ENCODE measurements around the gene SRR.

Gene SRR

DNA sequence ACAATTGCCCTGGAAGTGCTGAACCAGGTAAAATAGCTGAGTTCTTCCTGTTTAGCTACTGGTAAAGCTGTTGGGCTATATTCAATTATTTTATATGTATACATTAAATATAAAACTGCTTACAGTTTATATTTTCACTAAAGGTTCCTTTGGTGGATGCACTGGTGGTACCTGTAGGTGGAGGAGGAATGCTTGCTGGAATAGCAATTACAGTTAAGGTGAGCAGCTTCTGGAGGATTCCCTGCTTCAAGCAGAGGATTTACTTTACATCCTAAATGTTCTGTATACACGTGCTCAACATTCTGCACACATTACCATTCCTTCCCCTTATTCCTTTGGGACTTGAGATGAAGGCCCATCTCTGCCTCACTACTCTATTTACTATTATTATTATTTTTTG lies 17.6 kb downstream of the SRR start:
- H3F3A ChIP-seq (ENCODE audit: insufficient read depth, low read length): no peaks in the 10 kb centered on the region; the same call in 1 of the 2 replicates
- no peaks in the 10 kb centered on the region for H3K9me3 ChIP-seq (replicated peaks; ENCODE audit: insufficient read depth, low read length)
- no peak overlapping the region for H3K4me2 ChIP-seq (ENCODE audit: low read depth, low read length)
- H4K20me1 ChIP-seq (ENCODE audit: insufficient read depth, low read length): no peaks in the 10 kb centered on the region
- no peaks in the 10 kb centered on the region for H3K4me1 ChIP-seq (ENCODE audit: low read length)
- H3K4me3 ChIP-seq (ENCODE audit: low read length): no peak overlapping the region
- no peaks in the 10 kb centered on the region for H3K27me3 ChIP-seq (replicated peaks; ENCODE audit: insufficient read depth, low read length)
- H3K9me2 ChIP-seq (replicated peaks; ENCODE audit: insufficient read depth, low read length): no peaks in the 10 kb centered on the region
- no peak overlapping the region for H2AFZ ChIP-seq (ENCODE audit: low read length)
- H3K9ac ChIP-seq (ENCODE audit: low read length): no peak overlapping the region
- H3K36me3 ChIP-seq (replicated peaks; ENCODE audit: insufficient read depth, low read length): peaks cover 15% of the 10 kb centered on the region
- DNase-seq: no peak
- TF ChIP-seq EZH2 (optimal IDR thresholded peaks at IDR 0.05; ENCODE audit: low read depth, low read length): no peak
- 0 out of 2 replicates have a peak, but pooled peaks cover 2% of the 10 kb centered on the region for H3K79me2 ChIP-seq (ENCODE audit: low read length)
- H3K27ac ChIP-seq (ENCODE audit: low read length): no peak overlapping the region

GRCh38 chr17:2323629-2324314 lies 20.0 kb downstream of the SRR start:
- Histone ChIP-seq H4K20me1 (ENCODE audit: insufficient read depth, low read length) (no peaks in the 10 kb centered on the region), H3K9me3 (replicated peaks; ENCODE audit: insufficient read depth, low read length) (no peaks in the 10 kb centered on the region), H3K4me3 (ENCODE audit: low read length) (no peak overlapping the region), H3K9me2 (replicated peaks; ENCODE audit: insufficient read depth, low read length) (no peaks in the 10 kb centered on the region), H3K4me1 (ENCODE audit: low read length) (no peaks in the 10 kb centered on the region), H3K4me2 (ENCODE audit: low read depth, low read length) (no peak overlapping the region), H3K27me3 (replicated peaks; ENCODE audit: insufficient read depth, low read length) (no peaks in the 10 kb centered on the region), H3K27ac (ENCODE audit: low read length) (no peak overlapping the region), H3F3A (ENCODE audit: insufficient read depth, low read length) (no peaks in the 10 kb centered on the region; the same call in 1 of the 2 replicates), H3K36me3 (replicated peaks; ENCODE audit: insufficient read depth, low read length) (peaks cover 15% of the 10 kb centered on the region), H2AFZ (ENCODE audit: low read length) (no peak overlapping the region), H3K79me2 (ENCODE audit: low read length) (peaks cover 15% of the 10 kb centered on the region; the same call in 1 of the 2 replicates), H3K9ac (ENCODE audit: low read length) (no peak overlapping the region)
- no peak for DNase-seq
- TF ChIP-seq, protein P1, sequence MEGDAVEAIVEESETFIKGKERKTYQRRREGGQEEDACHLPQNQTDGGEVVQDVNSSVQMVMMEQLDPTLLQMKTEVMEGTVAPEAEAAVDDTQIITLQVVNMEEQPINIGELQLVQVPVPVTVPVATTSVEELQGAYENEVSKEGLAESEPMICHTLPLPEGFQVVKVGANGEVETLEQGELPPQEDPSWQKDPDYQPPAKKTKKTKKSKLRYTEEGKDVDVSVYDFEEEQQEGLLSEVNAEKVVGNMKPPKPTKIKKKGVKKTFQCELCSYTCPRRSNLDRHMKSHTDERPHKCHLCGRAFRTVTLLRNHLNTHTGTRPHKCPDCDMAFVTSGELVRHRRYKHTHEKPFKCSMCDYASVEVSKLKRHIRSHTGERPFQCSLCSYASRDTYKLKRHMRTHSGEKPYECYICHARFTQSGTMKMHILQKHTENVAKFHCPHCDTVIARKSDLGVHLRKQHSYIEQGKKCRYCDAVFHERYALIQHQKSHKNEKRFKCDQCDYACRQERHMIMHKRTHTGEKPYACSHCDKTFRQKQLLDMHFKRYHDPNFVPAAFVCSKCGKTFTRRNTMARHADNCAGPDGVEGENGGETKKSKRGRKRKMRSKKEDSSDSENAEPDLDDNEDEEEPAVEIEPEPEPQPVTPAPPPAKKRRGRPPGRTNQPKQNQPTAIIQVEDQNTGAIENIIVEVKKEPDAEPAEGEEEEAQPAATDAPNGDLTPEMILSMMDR (IDR thresholded peaks at IDR 0.05; ENCODE audit: low read length): no peak
- no peak for TF ChIP-seq EZH2 (optimal IDR thresholded peaks at IDR 0.05; ENCODE audit: low read depth, low read length)
- no peak for TF ChIP-seq EZH2phosphoT487 (IDR thresholded peaks at IDR 0.05; ENCODE audit: low read length)

DNA sequence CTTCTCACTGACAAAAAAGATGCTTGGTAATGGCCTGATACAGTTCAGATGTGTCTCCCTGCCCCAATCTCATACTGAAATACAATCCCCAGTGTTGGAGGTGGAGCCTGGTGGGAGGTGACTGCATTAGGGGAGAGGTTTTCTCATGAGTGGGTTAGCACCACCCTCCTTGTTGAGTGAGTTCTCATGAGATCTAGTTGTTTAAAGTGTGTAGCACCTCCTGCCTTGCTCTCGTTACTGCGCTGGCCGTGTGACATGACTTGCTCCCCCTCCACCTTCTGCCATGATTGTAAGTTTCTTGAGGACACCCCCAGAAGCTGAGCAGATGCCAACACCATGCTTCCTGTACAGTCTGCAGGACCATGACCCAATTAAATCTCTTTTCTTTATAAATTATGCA lies 27.6 kb downstream of the SRR start:
- Histone ChIP-seq H3K36me3 (replicated peaks; ENCODE audit: insufficient read depth, low read length) (peaks cover 34% of the 10 kb centered on the region), H3K27me3 (replicated peaks; ENCODE audit: insufficient read depth, low read length) (no peaks in the 10 kb centered on the region), H3K4me1 (ENCODE audit: low read length) (peaks cover 12% of the 10 kb centered on the region; the same call in 1 of the 2 replicates), H4K20me1 (ENCODE audit: insufficient read depth, low read length) (no peaks in the 10 kb centered on the region; the same call in 1 of the 2 replicates), H2AFZ (ENCODE audit: low read length) (no peak overlapping the region), H3K9me3 (replicated peaks; ENCODE audit: insufficient read depth, low read length) (no peaks in the 10 kb centered on the region), H3K27ac (ENCODE audit: low read length) (no peak overlapping the region), H3K4me2 (ENCODE audit: low read depth, low read length) (no peak overlapping the region), H3K79me2 (ENCODE audit: low read length) (peaks cover 82% of the 10 kb centered on the region), H3K4me3 (ENCODE audit: low read length) (no peak overlapping the region), H3F3A (ENCODE audit: insufficient read depth, low read length) (0 out of 2 replicates have a peak, but pooled peaks cover 5% of the 10 kb centered on the region), H3K9me2 (replicated peaks; ENCODE audit: insufficient read depth, low read length) (no peaks in the 10 kb centered on the region), H3K9ac (ENCODE audit: low read length) (no peak overlapping the region)
- DNase-seq: no peak
- TF ChIP-seq EZH2 (optimal IDR thresholded peaks at IDR 0.05; ENCODE audit: low read depth, low read length) (no peak), EZH2phosphoT487 (IDR thresholded peaks at IDR 0.05; ENCODE audit: low read length) (no peak)
- TF ChIP-seq, protein P1 (IDR thresholded peaks at IDR 0.05; ENCODE audit: low read length): no peak

GRCh38 chr17:2335726-2336214 lies 32.0 kb downstream of the SRR start:
- Histone ChIP-seq H3K36me3 (replicated peaks; ENCODE audit: insufficient read depth, low read length) (peaks cover 34% of the 10 kb centered on the region), H3F3A (ENCODE audit: insufficient read depth, low read length) (peaks cover 12% of the 10 kb centered on the region), H3K9me2 (replicated peaks; ENCODE audit: insufficient read depth, low read length) (no peaks in the 10 kb centered on the region), H3K4me3 (ENCODE audit: low read length) (peak overlapping the region; percentile 85), H3K27ac (ENCODE audit: low read length) (peak overlapping the region; percentile 53; the same call in 1 of the 2 replicates), H3K4me2 (ENCODE audit: low read depth, low read length) (peak overlapping the region; percentile 100), H3K27me3 (replicated peaks; ENCODE audit: insufficient read depth, low read length) (no peaks in the 10 kb centered on the region), H3K9ac (ENCODE audit: low read length) (peak overlapping the region; percentile 86), H3K4me1 (ENCODE audit: low read length) (peaks cover 12% of the 10 kb centered on the region; the same call in 1 of the 2 replicates), H3K9me3 (replicated peaks; ENCODE audit: insufficient read depth, low read length) (no peaks in the 10 kb centered on the region), H2AFZ (ENCODE audit: low read length) (peak overlapping the region; percentile 97; the same call in 1 of the 2 replicates), H3K79me2 (ENCODE audit: low read length) (peaks cover 52% of the 10 kb centered on the region), H4K20me1 (ENCODE audit: insufficient read depth, low read length) (no peaks in the 10 kb centered on the region)
- TF ChIP-seq EZH2phosphoT487 (IDR thresholded peaks at IDR 0.05; ENCODE audit: low read length) (no peak), EZH2 (optimal IDR thresholded peaks at IDR 0.05; ENCODE audit: low read depth, low read length) (no peak)
- TF ChIP-seq, protein P1 (IDR thresholded peaks at IDR 0.05; ENCODE audit: low read length): no peak
- DNase-seq: no peak

Measured in MM.1S (cell line).